Measurements from ENCODE around the gene LAMA2. TPM values are rescaled to one million over a fixed set of nuclear protein-coding genes. Genes with fewer than 3 reads are reported as not detected.
A peak's percentile ranks its signal among the peaks of the same experiment; 100 is the strongest.

LAMA2 gene
- total and polyA plus RNA-seq, 2 donors (not counting 3 experiments of a cell fraction or from before 2014, with no cell fraction given): 0.51 to 0.75 TPM

GRCh38 chr6:129252377-129253071 is 369.6 kb downstream of the LAMA2 start:
- H3K27me3 ChIP-seq (ENCODE audit: control insufficient read depth in 2 of 2, insufficient read depth in 2 of 2, low read length in 2 of 2): peaks cover 11 to 25% of the 10 kb centered on the region in 2 experiments
- no peak for TF ChIP-seq FOS (IDR thresholded peaks at IDR 0.05; ENCODE audit: borderline replicate concordance, insufficient read depth, low read length)
- ChIA-PET CTCF (interaction anchor here (0.7 to 6.7 kb wide), 32 partner anchors 9 to 1526 kb away, joined by 3 to 89 read pairs (median 5); partner anchors contain the start of gene LAMA2), POLR2A (no interaction called here)
- intact Hi-C loops (cut with micrococcal nuclease): loop anchor here (1.0 to 5.0 kb wide), 7 partner anchors 118 to 1515 kb away; no protein-coding TSS in a partner anchor
- H3K9me1 ChIP-seq (replicated peaks; ENCODE audit: control insufficient read depth, extremely low read depth, insufficient read depth, low read length): no peaks in the 10 kb centered on the region
- H3K36me3 ChIP-seq (ENCODE audit: control insufficient read depth in 2 of 2, extremely low read depth in 1 of 2, insufficient read depth in 2 of 2, low read length in 2 of 2): no peaks in the 10 kb centered on the region
- dilution Hi-C loops (cut with MboI; ENCODE audit: extremely low pct_ligation_motif_present, low sequenced_read_pairs): no loop called here
- no peak overlapping the region for H3K9ac ChIP-seq (replicated peaks; ENCODE audit: extremely low read depth, insufficient read depth, low read length)
- no peak overlapping the region for H3K4me3 ChIP-seq (replicated peaks in 1 of 3; ENCODE audit: insufficient read depth in 1 of 3, low read depth in 1 of 3, low read length in 3 of 3)
- H4K20me1 ChIP-seq (replicated peaks; ENCODE audit: control insufficient read depth, extremely low read depth, insufficient read depth, low read length): no peaks in the 10 kb centered on the region
- H2AFZ ChIP-seq (ENCODE audit: low read depth, low read length): no peak overlapping the region
- DNase-seq (ENCODE audit: low read depth, low spot score): peak; percentile 9
- peak; percentile 21 for FAIRE-seq
- H3K79me2 ChIP-seq (ENCODE audit: control insufficient read depth, insufficient read depth, low read length): no peaks in the 10 kb centered on the region
- no peaks in the 10 kb centered on the region for H3K9me3 ChIP-seq (replicated peaks; ENCODE audit: control insufficient read depth, insufficient read depth, low read length)
- no peaks in the 10 kb centered on the region for H3K4me1 ChIP-seq (ENCODE audit: control insufficient read depth, extremely low read depth, insufficient read depth, low read length)
- H3K4me2 ChIP-seq (ENCODE audit: insufficient read depth, low read length): no peak overlapping the region
- H3K27ac ChIP-seq (ENCODE audit: insufficient read depth, low read depth, low read length): no peak overlapping the region
- no TSS peak for BruUV-seq (replicated peaks)

- no peak overlapping the region for H3K9ac ChIP-seq (replicated peaks; ENCODE audit: extremely low read depth, insufficient read depth, low read length)
- no peak for TF ChIP-seq MYC (IDR thresholded peaks at IDR 0.05; ENCODE audit: low read depth, low read length)
- TF ChIP-seq CTCF (IDR thresholded peaks at IDR 0.05; ENCODE audit: extremely low read depth in 1 of 2, insufficient read depth in 1 of 2, low read depth in 1 of 2, low read length in 2 of 2): no peak
- no peak for TF ChIP-seq GATA2 (IDR thresholded peaks at IDR 0.05; ENCODE audit: insufficient read depth, insufficient read length, low read depth, low read length)
- no peak for TF ChIP-seq POLR2A (IDR thresholded peaks at IDR 0.05; ENCODE audit: low read depth, low read length)
- TF ChIP-seq MAX (IDR thresholded peaks at IDR 0.05; ENCODE audit: insufficient read depth, insufficient read length): no peak
- no peak for TF ChIP-seq FOS (IDR thresholded peaks at IDR 0.05; ENCODE audit: borderline replicate concordance, insufficient read depth, low read length)
- TF ChIP-seq JUN (IDR thresholded peaks at IDR 0.05; ENCODE audit: borderline replicate concordance, insufficient read depth, insufficient read length, low read depth): no peak
- TF ChIP-seq POLR2AphosphoS5 (IDR thresholded peaks at IDR 0.05; ENCODE audit: insufficient read depth, low read depth, low read length): no peak
- TF ChIP-seq EZH2 (IDR thresholded peaks at IDR 0.05; ENCODE audit: borderline replicate concordance, low read depth, low read length, severe bottlenecking): no peak
- H3K4me1 ChIP-seq (ENCODE audit: control insufficient read depth, extremely low read depth, insufficient read depth, low read length): no peaks in the 10 kb centered on the region
- DNase-seq (ENCODE audit: low read depth, low spot score) (no peak), FAIRE-seq (no peak)
- no peaks in the 10 kb centered on the region for H3K9me3 ChIP-seq (replicated peaks; ENCODE audit: control insufficient read depth, insufficient read depth, low read length)
- H3K4me2 ChIP-seq (ENCODE audit: insufficient read depth, low read length): no peak overlapping the region
- BruUV-seq (replicated peaks): no TSS peak
- H3K4me3 ChIP-seq (replicated peaks in 1 of 3; ENCODE audit: insufficient read depth in 1 of 3, low read depth in 1 of 3, low read length in 3 of 3): no peak overlapping the region
- peaks cover 9 to 21% of the 10 kb centered on the region in 2 experiments for H3K27me3 ChIP-seq (ENCODE audit: control insufficient read depth in 2 of 2, insufficient read depth in 2 of 2, low read length in 2 of 2)
- POLR2A ChIA-PET: no interaction called here
- intact Hi-C loops (cut with micrococcal nuclease): loop anchor here (1.0 to 5.0 kb wide), 3 partner anchors 296 to 1516 kb away; no protein-coding TSS in a partner anchor
- no peaks in the 10 kb centered on the region for H3K36me3 ChIP-seq (ENCODE audit: control insufficient read depth in 2 of 2, extremely low read depth in 1 of 2, insufficient read depth in 2 of 2, low read length in 2 of 2)
- no peaks in the 10 kb centered on the region for H3K79me2 ChIP-seq (ENCODE audit: control insufficient read depth, insufficient read depth, low read length)
- no peak overlapping the region for H2AFZ ChIP-seq (ENCODE audit: low read depth, low read length)
- CTCF ChIA-PET: interaction anchor here (1.1 to 6.7 kb wide), 22 partner anchors 9 to 1516 kb away, joined by 3 to 89 read pairs (median 8); no protein-coding TSS in a partner anchor
- H4K20me1 ChIP-seq (replicated peaks; ENCODE audit: control insufficient read depth, extremely low read depth, insufficient read depth, low read length): no peaks in the 10 kb centered on the region
- H3K9me1 ChIP-seq (replicated peaks; ENCODE audit: control insufficient read depth, extremely low read depth, insufficient read depth, low read length): no peaks in the 10 kb centered on the region
- dilution Hi-C loops (cut with MboI; ENCODE audit: extremely low pct_ligation_motif_present, low sequenced_read_pairs): no loop called here
- H3K27ac ChIP-seq (ENCODE audit: insufficient read depth, low read depth, low read length): no peak overlapping the region
Observed at GRCh38 chr6:129253242-129253641, 370.3 kb downstream of the LAMA2 start.

Data from endothelial cell of umbilical vein (primary cell).